Type B pancreatic cell (in vitro differentiated cells): ENCODE measurements around the gene SRD5A1. TPM values are rescaled to one million over a fixed set of nuclear protein-coding genes. Genes with fewer than 3 reads are reported as not detected.

Experiments used
- DNase-seq: peaks from one replicate; pipeline ENCODE4 v3.0.0; 2021; ENCODE audit warnings: mixed read lengths; ENCODE audit not compliant: unreplicated experiment; ENCODE audit errors: extremely low spot score
- H3K27ac Mint-ChIP-seq: 2 replicates; pipeline ENCODE4 v1.8.0; 2021; ENCODE audit warnings: mild to moderate bottlenecking, mixed read lengths
- H3K27me3 Mint-ChIP-seq: 2 replicates; pipeline ENCODE4 v1.8.0; 2021; ENCODE audit warnings: mixed read lengths
- H3K36me3 Mint-ChIP-seq: 2 replicates; pipeline ENCODE4 v1.8.0; 2021; ENCODE audit warnings: mixed read lengths
- H3K4me1 Mint-ChIP-seq: one replicate; pipeline ENCODE4 v1.8.0; 2021; ENCODE audit warnings: mixed read lengths; ENCODE audit not compliant: unreplicated experiment
- H3K4me3 Mint-ChIP-seq: 2 replicates; pipeline ENCODE4 v1.8.0; 2021; ENCODE audit warnings: mild to moderate bottlenecking, mixed read lengths
- H3K9me3 Mint-ChIP-seq: 2 replicates; pipeline ENCODE4 v1.8.0; 2021; ENCODE audit warnings: mixed read lengths
- CTCF ChIP-seq: fragments of 200-600 bp; sonication (generic); conservative IDR thresholded peaks from 2 replicates; pipeline ENCODE4 v1.5.0; 2021; ENCODE audit warnings: antibody characterized with exemption, mild to moderate bottlenecking
- total RNA-seq: library from RNA; stranded (reverse); gene quantifications from 2 replicates; pipeline ENCODE4 v1.2.1, GENCODE V29; 2021; ENCODE audit warnings: low replicate concordance

The SRD5A1 gene
- total RNA-seq, 1 donor from 2014 or later, result 23.1 TPM

- Mint-ChIP-seq H3K9me3 (no peaks in the 10 kb centered on the region), H3K36me3 (no peaks in the 10 kb centered on the region), H3K4me1 (peaks cover 7% of the 10 kb centered on the region), H3K27me3 (peaks cover 37% of the 10 kb centered on the region), H3K27ac (no peak overlapping the region), H3K4me3 (no peak overlapping the region)
- DNase-seq, result no peak
- TF ChIP-seq CTCF, result no peak
Observed at GRCh38 chr5:6701491-6701890, 68.3 kb downstream of the SRD5A1 start.

- Mint-ChIP-seq H3K9me3 (no peaks in the 10 kb centered on the region), H3K4me3 (no peak overlapping the region), H3K27ac (no peak overlapping the region), H3K36me3 (no peaks in the 10 kb centered on the region), H3K4me1 (peaks cover 7% of the 10 kb centered on the region), H3K27me3 (peaks cover 30% of the 10 kb centered on the region)
- TF ChIP-seq CTCF, result no peak
- DNase-seq, result peak; percentile 13
Observed at GRCh38 chr5:6702633-6703032, 69.4 kb downstream of the SRD5A1 start.

- Mint-ChIP-seq H3K9me3 (no peaks in the 10 kb centered on the region), H3K4me3 (no peak overlapping the region), H3K27me3 (peaks cover 26% of the 10 kb centered on the region), H3K36me3 (no peaks in the 10 kb centered on the region), H3K27ac (peak overlapping the region; percentile 40), H3K4me1 (peaks cover 7% of the 10 kb centered on the region)
- DNase-seq, result no peak
- TF ChIP-seq CTCF, result no peak
Observed at GRCh38 chr5:6703806-6704205, 70.6 kb downstream of the SRD5A1 start.

GRCh38 chr5:6704361-6704851 lies 71.2 kb downstream of the SRD5A1 start:
- peak overlapping the region; percentile 40 for H3K27ac Mint-ChIP-seq
- H3K27me3 Mint-ChIP-seq, result peaks cover 21% of the 10 kb centered on the region
- no peak for TF ChIP-seq CTCF
- no peak overlapping the region for H3K4me3 Mint-ChIP-seq
- H3K9me3 Mint-ChIP-seq, result no peaks in the 10 kb centered on the region
- H3K36me3 Mint-ChIP-seq, result no peaks in the 10 kb centered on the region
- H3K4me1 Mint-ChIP-seq, result peaks cover 7% of the 10 kb centered on the region
- DNase-seq, result no peak

GRCh38 chr5:6705088-6705487 lies 71.8 kb downstream of the SRD5A1 start:
- no peak for TF ChIP-seq CTCF
- Mint-ChIP-seq H3K4me1 (peaks cover 7% of the 10 kb centered on the region), H3K27me3 (peaks cover 19% of the 10 kb centered on the region), H3K27ac (peak overlapping the region; percentile 40), H3K4me3 (peak overlapping the region; percentile 13), H3K36me3 (no peaks in the 10 kb centered on the region), H3K9me3 (no peaks in the 10 kb centered on the region)
- DNase-seq, result peak; percentile 29

GRCh38 chr5:6705959-6706358 lies 72.7 kb downstream of the SRD5A1 start:
- DNase-seq, result peak; percentile 29
- no peak overlapping the region for H3K27ac Mint-ChIP-seq
- H3K27me3 Mint-ChIP-seq, result peaks cover 15% of the 10 kb centered on the region
- no peaks in the 10 kb centered on the region for H3K36me3 Mint-ChIP-seq
- no peak overlapping the region for H3K4me3 Mint-ChIP-seq
- H3K9me3 Mint-ChIP-seq, result no peaks in the 10 kb centered on the region
- H3K4me1 Mint-ChIP-seq, result peaks cover 11% of the 10 kb centered on the region
- no peak for TF ChIP-seq CTCF
